Measurements from ENCODE around the gene RPS4Y1.

RPS4Y1 gene

DNA sequence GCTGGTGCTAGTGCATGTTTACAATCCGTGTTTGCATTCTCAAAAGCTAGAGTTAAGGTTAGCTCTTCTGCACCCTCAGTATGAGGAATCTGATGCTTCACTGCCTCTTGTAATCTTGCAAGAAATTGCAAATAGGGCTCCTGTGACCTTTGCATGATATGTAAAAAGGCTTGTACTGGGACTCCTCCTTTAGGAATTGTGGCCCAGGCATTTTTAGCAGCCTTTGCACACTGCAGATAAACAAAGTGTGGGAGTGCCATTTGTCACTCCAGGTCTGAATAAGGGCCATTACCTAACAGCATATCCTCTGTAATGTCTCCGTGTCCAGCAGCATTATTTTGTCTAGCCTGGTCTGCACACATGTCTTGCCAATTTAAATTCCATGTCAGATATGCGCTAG lies 44.5 kb downstream of the RPS4Y1 start:
- no peak for DNase-seq

DNA sequence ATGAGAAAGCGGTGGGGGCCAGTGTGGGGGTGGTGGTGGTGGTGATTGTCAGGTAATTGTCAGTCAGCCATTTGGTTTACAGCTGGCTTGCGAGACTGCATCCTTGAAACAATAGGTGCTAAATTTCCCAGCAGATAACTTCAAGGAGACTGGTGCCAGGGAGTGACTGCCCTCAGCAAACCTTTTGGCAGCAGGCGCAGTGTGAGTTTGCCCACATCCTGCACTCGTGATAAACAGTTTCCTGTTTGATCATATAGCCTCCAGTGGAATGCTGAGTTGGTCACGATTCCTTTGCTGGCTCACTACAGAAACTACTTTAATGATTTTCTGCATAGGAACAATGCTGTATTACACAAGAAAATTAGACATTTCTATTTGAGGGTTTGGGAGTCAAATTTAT lies 46.0 kb downstream of the RPS4Y1 start:
- DNase-seq, result no peak

DNA sequence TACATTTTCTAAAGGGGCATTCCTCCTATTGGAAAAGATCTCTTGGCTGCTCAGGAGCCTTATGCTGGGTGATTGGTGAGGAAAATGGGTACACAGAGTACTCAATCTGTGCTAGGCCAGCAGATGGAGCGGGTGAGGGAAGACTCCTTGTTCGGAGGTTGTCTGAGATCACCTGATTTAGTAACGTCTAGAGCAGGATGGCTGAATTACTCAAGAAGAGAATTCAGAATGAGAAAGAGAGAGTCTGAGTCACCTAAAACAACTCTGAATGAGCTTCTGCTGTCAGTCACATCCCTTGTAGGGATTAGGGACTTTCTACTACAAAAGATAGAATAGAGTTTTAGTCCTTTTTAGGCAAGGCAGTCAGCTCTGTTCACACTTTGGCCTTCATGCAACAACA lies 46.6 kb downstream of the RPS4Y1 start:
- DNase-seq, result no peak

DNA sequence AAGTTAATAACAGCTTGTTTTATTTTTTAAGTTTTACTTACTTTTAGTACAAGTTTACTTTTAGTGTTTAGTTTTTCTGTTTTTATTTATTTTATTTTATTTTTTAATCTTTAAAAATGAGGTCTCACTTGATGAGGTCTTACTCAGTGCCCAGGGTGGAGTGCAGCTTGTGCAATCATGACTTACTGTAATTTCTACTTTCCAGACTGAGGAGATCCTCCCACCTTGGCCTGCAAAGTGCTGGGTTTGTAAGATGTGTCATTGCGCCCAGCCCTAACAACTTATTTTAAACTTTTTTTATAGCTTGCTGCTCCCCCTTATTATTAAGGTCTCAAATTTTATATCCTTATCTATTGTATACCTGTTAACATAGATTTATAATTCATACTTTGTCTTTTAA lies 52.1 kb downstream of the RPS4Y1 start:
- no peak for DNase-seq

DNA sequence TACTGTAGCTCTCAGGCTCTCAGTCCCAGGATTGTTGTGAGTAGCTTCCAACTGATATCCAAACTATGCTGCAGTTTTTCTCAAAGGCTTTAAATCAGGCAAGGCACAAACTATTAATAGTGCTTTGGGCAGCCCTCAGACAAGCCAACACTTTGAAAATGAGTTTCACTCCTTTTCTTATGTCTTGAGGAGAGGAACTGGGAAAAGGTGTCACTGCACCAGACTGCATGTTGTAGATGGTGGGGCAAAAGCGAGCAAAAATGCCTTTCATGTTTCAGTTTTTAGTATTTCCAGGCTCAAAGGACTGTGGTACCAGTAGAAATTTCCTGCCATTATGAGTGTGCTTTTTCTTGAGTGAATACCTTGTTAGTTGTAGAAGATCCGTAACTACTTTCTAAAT lies 54.6 kb downstream of the RPS4Y1 start:
- DNase-seq, result no peak

DNA sequence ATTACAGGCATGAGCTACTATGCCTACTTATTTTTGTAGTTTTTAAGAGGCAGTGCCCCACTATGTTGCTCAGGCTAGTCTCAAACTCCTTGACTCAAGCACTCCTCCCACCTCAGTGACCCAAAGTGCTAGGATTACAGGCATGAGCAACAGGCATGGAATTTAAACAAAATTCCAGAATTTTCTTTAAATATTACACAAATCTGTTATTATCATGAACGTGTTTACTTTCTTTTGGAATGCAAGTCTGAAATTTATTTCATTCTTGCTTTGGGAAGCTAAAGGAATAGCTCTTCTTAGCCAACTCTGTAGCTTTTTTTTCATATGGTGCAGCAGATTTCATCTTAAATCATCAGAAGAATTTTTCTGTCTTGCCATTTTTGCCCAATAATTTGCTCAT lies 66.0 kb downstream of the RPS4Y1 start:
- no peak for DNase-seq

DNA sequence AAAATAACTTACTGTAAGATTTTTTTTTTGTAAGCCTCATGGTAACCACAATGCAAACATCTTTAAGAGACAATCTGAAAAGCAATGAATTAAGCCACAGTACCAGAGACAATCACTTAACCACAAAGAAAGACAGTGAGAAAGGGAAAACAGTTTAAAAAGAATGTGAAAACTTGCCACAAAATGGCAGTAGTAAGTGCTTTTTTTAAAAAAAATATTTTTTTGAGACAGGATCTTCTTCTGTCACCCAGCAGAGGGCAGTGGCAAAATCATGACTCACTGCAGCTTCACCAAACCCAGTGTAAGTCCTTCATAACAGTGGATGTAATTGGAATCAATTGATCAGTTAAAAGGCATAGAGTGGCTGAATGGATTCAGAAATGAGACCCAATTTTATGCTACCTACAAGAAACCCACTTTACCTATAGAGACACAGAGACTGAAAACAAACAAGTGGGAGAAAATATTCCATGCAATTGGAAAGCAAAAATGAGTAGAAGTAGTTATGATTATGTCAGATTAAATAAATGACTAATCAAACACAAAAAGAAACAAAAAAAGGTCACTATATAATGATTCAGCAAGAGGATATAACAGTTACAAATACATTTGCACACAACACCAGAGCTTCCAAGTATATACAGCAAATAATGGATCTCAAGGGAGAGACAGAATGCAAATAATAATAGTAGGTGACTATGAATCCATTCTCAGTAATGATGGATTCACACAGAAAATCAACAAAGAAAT lies 71.8 kb downstream of the RPS4Y1 start:
- DNase-seq, result no peak

Measured in hippocampal formation (tissue), 2 donors.